Activated CD4-positive, alpha-beta T cell treated with anti-CD3 and anti-CD28 coated beads for 36 hours (primary cell): ENCODE measurements around the gene SLC34A1. TPM values are rescaled to one million over a fixed set of nuclear protein-coding genes. Genes with fewer than 3 reads are reported as not detected.
A peak's percentile ranks its signal among the peaks of the same experiment; 100 is the strongest.

Experiments
- ATAC-seq: fragments of 200-7000 bp; cut with Tn5 transposase; one replicate; pipeline ENCODE4 v1.10.0; 2021; ENCODE audit warnings: mild to moderate bottlenecking, moderate library complexity
- CTCF ChIA-PET: fragments of 350-600 bp; sonication (Branson Sonifier 250); formaldehyde crosslinking; loops from one replicate; lab custom pipeline; 2021; ENCODE audit warnings: antibody characterized with exemption; lab: Charles Lee
- POLR2A ChIA-PET: fragments of 350-600 bp; sonication (Branson Sonifier 250); formaldehyde crosslinking; loops from one replicate; lab custom pipeline; 2021; ENCODE audit warnings: antibody characterized with exemption, inconsistent platforms; lab: Charles Lee
- DNase-seq: peaks from one replicate; pipeline ENCODE4 v3.0.0-alpha.2; 2020
- H3K27ac Mint-ChIP-seq: one replicate; pipeline ENCODE4 v1.8.0; 2021; ENCODE audit warnings: mixed read lengths
- H3K27me3 Mint-ChIP-seq: one replicate; pipeline ENCODE4 v1.8.0; 2021; ENCODE audit warnings: mixed read lengths
- H3K36me3 Mint-ChIP-seq: one replicate; pipeline ENCODE4 v1.8.0; 2021; ENCODE audit warnings: low read depth, mixed read lengths
- H3K4me1 Mint-ChIP-seq: one replicate; pipeline ENCODE4 v1.8.0; 2021; ENCODE audit warnings: mixed read lengths
- H3K4me3 Mint-ChIP-seq: one replicate; pipeline ENCODE4 v1.8.0; 2021; ENCODE audit warnings: mild to moderate bottlenecking, moderate library complexity, mixed read lengths
- H3K9me3 Mint-ChIP-seq: one replicate; pipeline ENCODE4 v1.8.0; 2021; ENCODE audit warnings: low read depth, mixed read lengths
- intact Hi-C, 2 experiments: fragments of 100-400 bp; cut with DNase I in 1 of 2; cut with micrococcal nuclease in 1 of 2; formaldehyde crosslinking; loops; one replicate each; pipeline versions ENCODE4 v1.14.2 to v1.15.1; 2022 to 2024; cut with DNase I, micrococcal nuclease
- total RNA-seq, 2 experiments: library from RNA; stranded (reverse); gene quantifications; one replicate each; pipeline ENCODE4 v1.2.3, GENCODE V29; 2021

Gene SLC34A1
- total RNA-seq, 2 experiments from 2014 or later, result 0.14 TPM; not detected in 1

- Mint-ChIP-seq H3K36me3 (no peaks in the 10 kb centered on the region), H3K4me1 (peaks cover 52% of the 10 kb centered on the region), H3K9me3 (no peaks in the 10 kb centered on the region), H3K27ac (no peak overlapping the region), H3K4me3 (no peak overlapping the region), H3K27me3 (peaks cover 1% of the 10 kb centered on the region)
- CTCF ChIA-PET, result interaction anchor here (0.6 to 13.1 kb wide), 3 partner anchors 15 to 500 kb away, joined by 3 to 195 read pairs (median 3); partner anchors contain the start of gene PFN3
- intact Hi-C loops, result loop anchor here in 1 of 2 experiments (5.0 to 10.0 kb wide), 2 partner anchors 34 to 72 kb away; partner anchors contain the start of genes LMAN2 and MXD3
- POLR2A ChIA-PET, result no interaction called here
- DNase-seq, result no peak
- ATAC-seq, result no peak
These were observed 2.3 kb downstream of the SLC34A1 start for GRCh38 chr5:177386542-177386941.

DNA sequence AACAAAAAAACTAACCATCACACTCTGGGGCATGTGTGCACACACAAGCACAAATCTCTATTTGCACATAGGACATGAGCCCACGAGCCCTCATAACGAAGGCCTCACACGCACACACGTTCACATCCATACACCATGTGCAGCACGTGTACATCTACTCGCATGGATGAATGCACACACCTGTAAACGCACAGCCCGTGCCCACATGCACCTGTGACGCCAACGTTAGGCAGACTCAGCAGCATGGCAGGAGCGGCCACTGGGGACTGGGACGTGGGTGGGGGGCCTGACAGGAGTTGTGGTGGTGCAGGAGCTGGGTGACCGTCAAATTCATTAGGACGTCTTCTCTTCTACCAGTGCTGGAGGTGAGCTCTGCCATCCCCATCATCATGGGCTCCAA lies 3.2 kb downstream of the SLC34A1 start:
- Mint-ChIP-seq H3K9me3 (no peaks in the 10 kb centered on the region), H3K36me3 (no peaks in the 10 kb centered on the region), H3K4me1 (peaks cover 50% of the 10 kb centered on the region), H3K27ac (no peak overlapping the region), H3K4me3 (no peak overlapping the region), H3K27me3 (peaks cover 1% of the 10 kb centered on the region)
- intact Hi-C loops, result loop anchor here in 1 of 2 experiments (5.0 to 10.0 kb wide), 2 partner anchors 35 to 73 kb away; partner anchors contain the start of genes LMAN2 and MXD3
- DNase-seq (no peak), ATAC-seq (no peak)
- POLR2A ChIA-PET, result no interaction called here
- CTCF ChIA-PET, result interaction anchor here (0.9 to 13.1 kb wide), 3 partner anchors 15 to 27 kb away, joined by 3 to 195 read pairs (median 5); partner anchors contain the start of gene PFN3

- H3K36me3 Mint-ChIP-seq, result no peaks in the 10 kb centered on the region
- ChIA-PET CTCF (interaction anchor here (0.6 to 13.1 kb wide), 18 partner anchors 9 to 701 kb away, joined by 3 to 195 read pairs (median 8); partner anchors contain the start of genes PDLIM7, PFN3 and RGS14), POLR2A (interaction anchor here (1.4 to 2.2 kb wide), 2 partner anchors 9 to 38 kb away, joined by 5 to 7 read pairs; partner anchors contain the start of gene GRK6)
- H3K27me3 Mint-ChIP-seq, result peaks cover 1% of the 10 kb centered on the region
- peak overlapping the region; percentile 5 for H3K27ac Mint-ChIP-seq
- no peak for DNase-seq
- no peak for ATAC-seq
- no peaks in the 10 kb centered on the region for H3K9me3 Mint-ChIP-seq
- peaks cover 43% of the 10 kb centered on the region for H3K4me1 Mint-ChIP-seq
- H3K4me3 Mint-ChIP-seq, result no peak overlapping the region
- intact Hi-C loops, result loop anchor here (1.0 to 10.0 kb wide), 4 partner anchors 9 to 74 kb away; partner anchors contain the start of genes LMAN2 (in 1 of the 2) and MXD3 (in 1 of the 2)
These were observed 4.4 kb downstream of the SLC34A1 start for GRCh38 chr5:177388521-177389052.

GRCh38 chr5:177389241-177390169 lies 5.3 kb downstream of the SLC34A1 start:
- intact Hi-C loops, result loop anchor here (1.0 to 10.0 kb wide), 13 partner anchors 10 to 275 kb away; partner anchors contain the start of genes LMAN2 (in 2 of the 2), GRK6 (in 1 of the 2) and MXD3 (in 1 of the 2)
- Mint-ChIP-seq H3K9me3 (no peaks in the 10 kb centered on the region), H3K4me1 (peaks cover 42% of the 10 kb centered on the region), H3K27ac (peak overlapping the region; percentile 87), H3K36me3 (no peaks in the 10 kb centered on the region), H3K4me3 (peak overlapping the region; percentile 38), H3K27me3 (peaks cover 1% of the 10 kb centered on the region)
- peak; percentile 77 for ATAC-seq
- DNase-seq, result peak; percentile 76
- CTCF ChIA-PET, result interaction anchor here (0.6 to 13.1 kb wide), 37 partner anchors 10 to 700 kb away, joined by 3 to 195 read pairs (median 7); partner anchors contain the start of genes GRK6, LMAN2, PDLIM7 and PFN3
- POLR2A ChIA-PET, result interaction anchor here (0.7 to 2.2 kb wide), 12 partner anchors 9 to 226 kb away, joined by 3 to 20 read pairs (median 4); partner anchors contain the start of genes GRK6 and LMAN2

- peak overlapping the region; percentile 87 for H3K27ac Mint-ChIP-seq
- intact Hi-C loops, result loop anchor here (1.0 kb wide), 9 partner anchors 12 to 276 kb away; partner anchors contain the start of genes GRK6 (in 1 of the 2) and LMAN2 (in 1 of the 2)
- DNase-seq, result peak; percentile 94
- CTCF ChIA-PET, result interaction anchor here (0.6 to 13.1 kb wide), 45 partner anchors 11 to 939 kb away, joined by 3 to 195 read pairs (median 7); partner anchors contain the start of genes DBN1, DDX41, GRK6 and LMAN2
- H3K4me3 Mint-ChIP-seq, result peak overlapping the region; percentile 52
- H3K4me1 Mint-ChIP-seq, result peaks cover 36% of the 10 kb centered on the region
- no peaks in the 10 kb centered on the region for H3K9me3 Mint-ChIP-seq
- no peaks in the 10 kb centered on the region for H3K36me3 Mint-ChIP-seq
- POLR2A ChIA-PET, result interaction anchor here (0.6 to 2.2 kb wide), 12 partner anchors 12 to 102 kb away, joined by 3 to 20 read pairs (median 4); partner anchors contain the start of genes GRK6 and LMAN2
- H3K27me3 Mint-ChIP-seq, result no peaks in the 10 kb centered on the region
- ATAC-seq, result peak; percentile 68
These were observed 6.4 kb downstream of the SLC34A1 start for GRCh38 chr5:177390363-177391300.

DNA sequence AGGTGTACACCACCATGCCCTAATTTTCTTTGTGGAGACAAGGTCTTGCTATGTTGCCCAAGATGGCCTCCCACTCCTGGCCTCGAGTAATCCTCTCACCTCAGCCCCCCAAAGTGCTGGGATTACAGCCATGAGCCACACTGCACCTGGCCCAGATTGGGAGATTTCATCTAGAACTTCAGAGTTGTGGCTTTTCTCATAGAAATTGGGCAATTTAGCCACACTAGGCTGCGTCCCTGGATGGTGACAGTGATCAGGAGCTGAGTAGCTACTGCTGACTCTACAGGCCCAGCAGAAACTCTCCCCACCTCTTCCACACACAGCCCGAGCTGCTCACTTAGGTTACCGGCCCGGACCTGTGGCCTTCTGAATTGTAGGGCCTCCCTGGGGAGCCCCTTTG lies 8.5 kb downstream of the SLC34A1 start:
- intact Hi-C loops, result no loop called here
- CTCF ChIA-PET, result interaction anchor here (0.6 to 13.1 kb wide), 9 partner anchors 8 to 105 kb away, joined by 3 to 195 read pairs (median 6); partner anchors contain the start of genes PDLIM7, PFN3 and SLC34A1

DNA sequence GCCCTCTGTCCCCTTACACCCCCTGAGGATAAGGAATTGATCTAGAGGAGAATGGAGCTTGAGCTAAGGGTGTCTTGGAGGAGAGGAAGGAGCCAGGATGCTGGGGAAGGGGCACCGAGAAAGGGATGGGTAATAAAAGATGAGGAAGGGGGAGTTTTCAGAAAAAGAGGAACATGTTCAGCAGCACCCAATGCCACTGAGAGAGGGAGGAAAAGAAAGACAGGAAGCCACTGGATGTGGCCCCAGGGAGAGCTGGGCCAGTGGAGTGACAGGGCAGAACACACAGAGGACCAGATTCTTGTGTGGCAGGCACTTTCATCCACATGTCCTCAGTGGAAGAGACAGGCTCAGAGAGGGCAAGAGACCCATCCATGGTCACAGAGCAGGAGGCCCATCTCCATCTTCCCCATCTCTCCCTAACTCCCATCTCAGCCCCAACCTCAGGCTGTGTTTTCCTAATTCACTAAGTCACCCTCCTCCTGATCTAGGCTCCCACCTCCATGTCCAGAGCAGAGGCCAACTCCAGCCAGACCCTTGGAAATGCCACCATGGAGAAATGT lies 9.1 kb downstream of the SLC34A1 start:
- ChIA-PET CTCF (interaction anchor here (0.6 to 13.1 kb wide), 9 partner anchors 9 to 105 kb away, joined by 3 to 195 read pairs (median 6); partner anchors contain the start of genes PDLIM7, PFN3 and SLC34A1), POLR2A (interaction anchor here (1.2 kb wide), 1 partner anchor 9 kb away, joined by 5 read pairs; no protein-coding TSS in a partner anchor)
- no peaks in the 10 kb centered on the region for H3K36me3 Mint-ChIP-seq
- ATAC-seq (no peak), DNase-seq (no peak)
- H3K27me3 Mint-ChIP-seq, result no peaks in the 10 kb centered on the region
- no peak overlapping the region for H3K27ac Mint-ChIP-seq
- no peaks in the 10 kb centered on the region for H3K9me3 Mint-ChIP-seq
- H3K4me3 Mint-ChIP-seq, result no peak overlapping the region
- peaks cover 32% of the 10 kb centered on the region for H3K4me1 Mint-ChIP-seq
- intact Hi-C loops, result no loop called here

More for the DNA sequence above, 8.5 kb downstream of the SLC34A1 start:
- Mint-ChIP-seq H3K36me3 (no peaks in the 10 kb centered on the region), H3K9me3 (no peaks in the 10 kb centered on the region), H3K4me3 (no peak overlapping the region), H3K4me1 (peaks cover 36% of the 10 kb centered on the region), H3K27ac (no peak overlapping the region), H3K27me3 (no peaks in the 10 kb centered on the region)
- POLR2A ChIA-PET, result interaction anchor here (1.2 kb wide), 1 partner anchor 10 kb away, joined by 5 read pairs; no protein-coding TSS in a partner anchor
- no peak for ATAC-seq
- no peak for DNase-seq

DNA sequence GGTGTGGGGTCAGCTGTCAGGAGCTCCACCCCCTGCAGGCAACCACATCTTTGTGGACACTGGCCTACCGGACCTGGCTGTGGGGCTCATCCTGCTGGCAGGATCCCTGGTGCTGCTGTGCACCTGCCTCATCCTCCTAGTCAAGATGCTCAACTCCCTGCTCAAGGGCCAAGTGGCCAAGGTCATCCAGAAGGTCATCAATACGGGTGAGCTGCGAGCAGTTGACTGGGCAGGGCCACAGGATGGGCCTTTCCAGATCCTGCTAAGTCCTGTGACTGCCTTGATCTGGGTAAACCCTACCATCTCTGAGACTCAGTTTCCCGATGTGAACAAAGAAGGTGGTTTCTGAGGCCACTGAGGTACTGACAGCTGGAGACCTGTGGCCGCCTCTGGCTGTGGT lies 9.8 kb downstream of the SLC34A1 start:
- DNase-seq (no peak), ATAC-seq (no peak)
- H3K4me3 Mint-ChIP-seq, result no peak overlapping the region
- ChIA-PET POLR2A (no interaction called here), CTCF (interaction anchor here (0.6 to 13.1 kb wide), 6 partner anchors 9 to 62 kb away, joined by 3 to 195 read pairs (median 6); partner anchors contain the start of genes LMAN2, PFN3 and SLC34A1)
- peaks cover 25% of the 10 kb centered on the region for H3K4me1 Mint-ChIP-seq
- H3K9me3 Mint-ChIP-seq, result no peaks in the 10 kb centered on the region
- intact Hi-C loops, result no loop called here
- H3K27ac Mint-ChIP-seq, result no peak overlapping the region
- no peaks in the 10 kb centered on the region for H3K36me3 Mint-ChIP-seq
- no peaks in the 10 kb centered on the region for H3K27me3 Mint-ChIP-seq

DNA sequence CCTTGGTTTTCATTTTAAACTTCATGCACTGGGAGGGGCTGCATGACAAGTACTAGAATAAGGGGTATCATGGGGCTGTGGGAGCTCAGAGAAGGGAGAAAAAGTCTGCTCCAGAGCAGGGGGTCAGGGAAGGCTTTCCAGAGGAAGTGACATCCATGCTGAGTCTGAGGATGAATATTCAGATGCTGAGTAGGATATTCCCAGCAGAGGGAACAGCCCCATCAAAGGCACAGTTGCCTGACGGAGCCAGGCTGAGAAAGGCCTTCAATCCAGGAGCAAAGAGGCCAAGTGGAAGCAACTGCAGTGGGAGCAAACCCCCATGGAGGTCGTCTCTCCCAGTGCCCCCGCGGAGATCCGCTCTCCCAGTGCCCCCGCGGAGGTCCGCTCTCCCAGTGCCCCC lies 11.8 kb downstream of the SLC34A1 start:
- DNase-seq, result no peak
- Mint-ChIP-seq H3K27me3 (peaks cover under 1% of the 10 kb centered on the region), H3K4me1 (peaks cover 5% of the 10 kb centered on the region), H3K4me3 (no peak overlapping the region), H3K27ac (no peak overlapping the region), H3K36me3 (no peaks in the 10 kb centered on the region), H3K9me3 (no peaks in the 10 kb centered on the region)
- intact Hi-C loops, result no loop called here
- ChIA-PET CTCF (interaction anchor here (0.7 to 1.1 kb wide), 2 partner anchors 8 to 200 kb away, joined by 3 read pairs; no protein-coding TSS in a partner anchor), POLR2A (interaction anchor here (0.9 kb wide), 1 partner anchor 30 kb away, joined by 3 read pairs; no protein-coding TSS in a partner anchor)
- no peak for ATAC-seq
